Hepatocyte (in vitro differentiated cells): Measurements from ENCODE around the gene TOP2A. TPM values are rescaled to one million over a fixed set of nuclear protein-coding genes. Genes with fewer than 3 reads are reported as not detected.
"Not testable (repeated sequence)": the region's sequence is repeated elsewhere in the genome, so short reads cannot be mapped to it uniquely, and the experiment has no call there.

Source experiments
- DNase-seq: peaks from one replicate; pipeline ENCODE4 v3.0.0-alpha.2; 2016; ENCODE audit warnings: low spot score
- H2AFZ ChIP-seq: fragments of 200-600 bp; sonication (generic); 2 replicates; pipeline ENCODE4 v1.6.0; 2016; ENCODE audit warnings: antibody characterized with exemption, mild to moderate bottlenecking
- H3K27ac ChIP-seq: fragments of 200-600 bp; sonication (generic); 2 replicates; pipeline ENCODE4 v1.5.1; 2016; ENCODE audit warnings: mild to moderate bottlenecking
- H3K27me3 ChIP-seq: fragments of 200-600 bp; sonication (generic); 2 replicates; pipeline ENCODE4 v1.6.1; 2016
- H3K36me3 ChIP-seq: fragments of 200-600 bp; sonication (generic); replicated peaks from 2 replicates; pipeline ENCODE4 v1.5.1; 2016; ENCODE audit warnings: low read depth; ENCODE audit not compliant: insufficient read depth
- H3K4me1 ChIP-seq: fragments of 200-600 bp; sonication (generic); 2 replicates; pipeline ENCODE4 v1.5.1; 2016; ENCODE audit warnings: mild to moderate bottlenecking, moderate library complexity; ENCODE audit not compliant: insufficient read depth
- H3K4me2 ChIP-seq: fragments of 200-600 bp; sonication (generic); 2 replicates; pipeline ENCODE4 v1.6.0; 2016
- H3K4me3 ChIP-seq: fragments of 200-600 bp; sonication (generic); 2 replicates; pipeline ENCODE4 v1.5.1; 2016; ENCODE audit warnings: mild to moderate bottlenecking
- H3K79me2 ChIP-seq: fragments of 200-600 bp; sonication (generic); 2 replicates; pipeline ENCODE4 v1.6.0; 2017; ENCODE audit warnings: mild to moderate bottlenecking
- H3K9me2 ChIP-seq: fragments of 200-600 bp; sonication (generic); replicated peaks from 2 replicates; pipeline ENCODE4 v1.6.0; 2017; ENCODE audit warnings: mild to moderate bottlenecking; ENCODE audit not compliant: insufficient read depth
- H3K9me3 ChIP-seq: fragments of 200-600 bp; sonication (generic); 2 replicates; pipeline ENCODE4 v1.5.1; 2016; ENCODE audit warnings: low read depth, mild to moderate bottlenecking
- H4K20me1 ChIP-seq: fragments of 200-600 bp; sonication (generic); 2 replicates; pipeline ENCODE4 v1.6.0; 2016; ENCODE audit warnings: mild to moderate bottlenecking; ENCODE audit not compliant: insufficient read depth, poor library complexity, severe bottlenecking
- CTCF ChIP-seq: fragments of 200-600 bp; sonication (generic); IDR thresholded peaks from 2 replicates; pipeline ENCODE4 v1.5.1; 2016; ENCODE audit warnings: antibody characterized with exemption, mild to moderate bottlenecking; ENCODE audit not compliant: poor library complexity
- EZH2 ChIP-seq: fragments of 200-600 bp; sonication (generic); IDR thresholded peaks from 2 replicates; pipeline ENCODE4 v1.6.1; 2016; ENCODE audit warnings: antibody characterized with exemption, mild to moderate bottlenecking, borderline replicate concordance
- EZH2phosphoT487 ChIP-seq: fragments of 200-600 bp; sonication (generic); IDR thresholded peaks from one replicate; pipeline ENCODE4 v1.6.1; 2018; ENCODE audit warnings: antibody characterized with exemption, mild to moderate bottlenecking, low read depth, moderate library complexity; ENCODE audit not compliant: unreplicated experiment, severe bottlenecking
- WGBS: methylation state at CpG from one replicate; pipeline ENCODE4 v1.1.6; 2016; ENCODE audit warnings: low lambda C conversion rate; ENCODE audit errors: missing lambda C conversion rate; 5-methylcytosine and 5-hydroxymethylcytosine counted together
- polyA plus RNA-seq: library from polyadenylated mRNA; unstranded; fragments of >200 nt; fragmentation: Nextera tagmentation; extraction: Ambion mirVana; gene quantifications from 2 replicates; pipeline ENCODE4 v1.2.1, GENCODE V29; 2016
- total RNA-seq: library from RNA; depleted of rRNA; stranded (reverse); fragments of >200 nt; gene quantifications from 2 replicates; pipeline ENCODE4 v1.2.3, GENCODE V29; 2014

The TOP2A gene
- total and polyA plus RNA-seq, 2 experiments from 2014 or later, result 21.3 to 37.4 TPM

- Histone ChIP-seq H3K27ac (no peak overlapping the region), H3K27me3 (no peaks in the 10 kb centered on the region), H3K4me3 (no peak overlapping the region), H3K9me3 (no peaks in the 10 kb centered on the region), H2AFZ (no peak overlapping the region), H3K9me2 (no peaks in the 10 kb centered on the region), H3K4me2 (no peak overlapping the region), H3K79me2 (peaks cover 23% of the 10 kb centered on the region), H3K36me3 (no peaks in the 10 kb centered on the region), H3K4me1 (no peaks in the 10 kb centered on the region), H4K20me1 (no peaks in the 10 kb centered on the region)
- TF ChIP-seq EZH2 (no peak), CTCF (no peak), EZH2phosphoT487 (no peak)
- DNase-seq, result no peak
Observed at GRCh38 chr17:40412880-40413279, 4.8 kb downstream of the TOP2A start.

DNA sequence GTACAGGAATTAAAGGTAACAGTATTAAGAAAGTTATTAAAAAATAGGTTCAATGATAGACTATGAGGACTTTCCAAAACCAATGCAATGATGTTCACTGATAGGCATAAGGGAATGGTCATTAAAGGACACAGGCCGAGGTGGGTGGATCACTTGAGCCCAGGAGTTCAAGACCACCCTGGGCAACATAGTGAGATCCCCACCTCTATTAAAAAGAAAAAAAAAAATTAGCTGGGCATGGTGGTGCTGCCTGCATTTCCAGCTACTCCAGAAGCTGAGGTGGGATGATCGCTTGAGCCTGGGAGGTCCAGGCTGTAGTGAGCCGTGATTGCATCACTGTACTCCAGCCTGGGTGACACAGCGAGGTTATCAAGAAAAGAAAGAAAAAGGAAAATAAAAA, 5.9 kb downstream of the TOP2A start:
- no peak for DNase-seq
- Histone ChIP-seq H3K9me2 (no peaks in the 10 kb centered on the region), H3K27me3 (no peaks in the 10 kb centered on the region), H4K20me1 (no peaks in the 10 kb centered on the region), H3K4me2 (no peak overlapping the region), H3K4me1 (no peaks in the 10 kb centered on the region), H2AFZ (no peak overlapping the region), H3K36me3 (no peaks in the 10 kb centered on the region), H3K27ac (no peak overlapping the region), H3K79me2 (peaks cover 17% of the 10 kb centered on the region), H3K4me3 (no peak overlapping the region), H3K9me3 (no peaks in the 10 kb centered on the region)
- WGBS, result 95% methylated on average over 4 of the region's 4 CpGs
- TF ChIP-seq EZH2phosphoT487 (no peak), CTCF (no peak), EZH2 (no peak)

GRCh38 chr17:40410082-40410481, 7.6 kb downstream of the TOP2A start:
- TF ChIP-seq EZH2 (no peak), CTCF (no peak), EZH2phosphoT487 (no peak)
- Histone ChIP-seq H3K27ac (no peak overlapping the region), H3K36me3 (no peaks in the 10 kb centered on the region), H3K79me2 (peaks cover under 1% of the 10 kb centered on the region), H3K4me3 (no peak overlapping the region), H3K4me2 (no peak overlapping the region), H3K4me1 (no peaks in the 10 kb centered on the region), H2AFZ (no peak overlapping the region), H3K9me3 (no peaks in the 10 kb centered on the region), H3K27me3 (no peaks in the 10 kb centered on the region), H3K9me2 (no peaks in the 10 kb centered on the region), H4K20me1 (no peaks in the 10 kb centered on the region)
- DNase-seq, result no peak
- 100% methylated on average over 1 of the region's 1 CpG for WGBS

- H3K4me2 ChIP-seq, H3K4me3 ChIP-seq: not testable (repeated sequence)
Observed at GRCh38 chr17:40409540-40409939, 8.2 kb downstream of the TOP2A start.

More at GRCh38 chr17:40409540-40409939, 8.2 kb downstream of the TOP2A start:
- H3K79me2 ChIP-seq, H4K20me1 ChIP-seq, DNase-seq, H3K9me3 ChIP-seq, H3K9me2 ChIP-seq, H2AFZ ChIP-seq, H3K4me1 ChIP-seq, H3K27me3 ChIP-seq, H3K36me3 ChIP-seq, H3K27ac ChIP-seq: not testable (repeated sequence)
- WGBS, result 99% methylated on average over 4 of the region's 4 CpGs
